ENCODE results near the gene RUNX1. TPM values are rescaled to one million over a fixed set of nuclear protein-coding genes. Genes with fewer than 3 reads are reported as not detected.

Gene RUNX1
- total RNA-seq, 1 donor from 2014 or later, result 0.47 TPM

DNA sequence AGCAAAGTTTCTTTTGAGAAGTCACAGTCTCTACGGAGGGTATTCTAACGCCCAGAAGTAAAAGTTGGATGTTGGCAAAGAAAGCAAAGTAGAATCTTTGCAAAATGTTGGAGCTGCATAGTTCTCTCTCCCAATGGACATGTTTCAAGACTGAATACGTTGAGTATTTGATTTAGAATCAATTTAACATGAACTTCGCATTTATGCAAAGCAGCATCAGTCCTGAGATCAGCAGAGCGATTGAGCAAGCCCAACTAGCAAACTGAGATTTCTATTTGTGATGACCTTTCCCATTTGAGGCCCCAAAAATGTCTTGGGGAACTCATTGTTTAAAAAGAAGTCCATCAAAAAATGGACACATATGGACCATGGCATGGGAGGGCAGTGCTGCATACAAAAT, 8.0 kb downstream of the RUNX1 start:
- Mint-ChIP-seq H3K36me3 (ENCODE audit: unreplicated experiment) (no peaks in the 10 kb centered on the region), H3K4me1 (ENCODE audit: low read depth, unreplicated experiment) (peaks cover 23% of the 10 kb centered on the region), H3K27me3 (ENCODE audit: unreplicated experiment) (no peaks in the 10 kb centered on the region), H3K4me3 (ENCODE audit: unreplicated experiment) (no peak overlapping the region), H3K27ac (ENCODE audit: unreplicated experiment) (no peak overlapping the region), H3K9me3 (ENCODE audit: unreplicated experiment) (no peaks in the 10 kb centered on the region)
- DNase-seq, result no peak
- TF ChIP-seq, protein P1, sequence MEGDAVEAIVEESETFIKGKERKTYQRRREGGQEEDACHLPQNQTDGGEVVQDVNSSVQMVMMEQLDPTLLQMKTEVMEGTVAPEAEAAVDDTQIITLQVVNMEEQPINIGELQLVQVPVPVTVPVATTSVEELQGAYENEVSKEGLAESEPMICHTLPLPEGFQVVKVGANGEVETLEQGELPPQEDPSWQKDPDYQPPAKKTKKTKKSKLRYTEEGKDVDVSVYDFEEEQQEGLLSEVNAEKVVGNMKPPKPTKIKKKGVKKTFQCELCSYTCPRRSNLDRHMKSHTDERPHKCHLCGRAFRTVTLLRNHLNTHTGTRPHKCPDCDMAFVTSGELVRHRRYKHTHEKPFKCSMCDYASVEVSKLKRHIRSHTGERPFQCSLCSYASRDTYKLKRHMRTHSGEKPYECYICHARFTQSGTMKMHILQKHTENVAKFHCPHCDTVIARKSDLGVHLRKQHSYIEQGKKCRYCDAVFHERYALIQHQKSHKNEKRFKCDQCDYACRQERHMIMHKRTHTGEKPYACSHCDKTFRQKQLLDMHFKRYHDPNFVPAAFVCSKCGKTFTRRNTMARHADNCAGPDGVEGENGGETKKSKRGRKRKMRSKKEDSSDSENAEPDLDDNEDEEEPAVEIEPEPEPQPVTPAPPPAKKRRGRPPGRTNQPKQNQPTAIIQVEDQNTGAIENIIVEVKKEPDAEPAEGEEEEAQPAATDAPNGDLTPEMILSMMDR (IDR thresholded peaks at IDR 0.05; ENCODE audit: partially characterized antibody, unreplicated experiment), result no peak

DNA sequence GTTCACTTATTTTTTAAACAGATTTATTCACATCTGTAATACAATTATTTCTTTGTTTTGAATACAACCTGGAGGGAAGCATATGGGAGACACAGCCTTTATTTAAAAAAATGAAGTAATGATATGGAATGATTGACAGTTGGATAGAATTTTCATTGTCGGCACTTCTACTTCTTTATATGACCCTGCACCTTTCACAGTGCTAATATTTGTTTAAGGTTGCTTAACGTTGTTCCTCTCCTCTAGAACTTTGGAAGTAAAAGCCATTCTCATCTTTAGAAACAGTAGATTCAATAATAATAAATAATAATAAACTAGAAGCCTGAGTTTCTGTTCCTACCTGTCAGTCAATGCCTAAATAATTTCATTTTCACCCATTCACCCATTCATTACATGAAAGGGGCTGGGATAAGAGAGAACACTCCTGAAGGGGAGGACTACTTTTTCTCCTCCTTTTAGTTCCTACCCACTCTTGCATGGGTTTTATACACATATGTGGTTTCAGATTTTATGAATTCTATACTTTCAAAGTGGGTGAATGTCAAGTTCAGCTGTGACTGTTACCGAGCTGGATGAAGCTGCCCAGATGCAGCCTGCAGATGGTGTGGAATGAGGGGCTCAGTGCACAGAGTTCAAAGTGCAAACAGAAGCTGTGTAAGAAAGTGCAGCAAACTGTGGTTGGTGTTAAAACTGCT, 9.4 kb downstream of the RUNX1 start:
- Mint-ChIP-seq H3K4me3 (ENCODE audit: unreplicated experiment) (no peak overlapping the region), H3K36me3 (ENCODE audit: unreplicated experiment) (no peaks in the 10 kb centered on the region), H3K9me3 (ENCODE audit: unreplicated experiment) (no peaks in the 10 kb centered on the region), H3K27ac (ENCODE audit: unreplicated experiment) (no peak overlapping the region), H3K27me3 (ENCODE audit: unreplicated experiment) (no peaks in the 10 kb centered on the region), H3K4me1 (ENCODE audit: low read depth, unreplicated experiment) (peaks cover 25% of the 10 kb centered on the region)
- no peak for DNase-seq
- TF ChIP-seq, protein P1 (IDR thresholded peaks at IDR 0.05; ENCODE audit: partially characterized antibody, unreplicated experiment), result no peak

DNA sequence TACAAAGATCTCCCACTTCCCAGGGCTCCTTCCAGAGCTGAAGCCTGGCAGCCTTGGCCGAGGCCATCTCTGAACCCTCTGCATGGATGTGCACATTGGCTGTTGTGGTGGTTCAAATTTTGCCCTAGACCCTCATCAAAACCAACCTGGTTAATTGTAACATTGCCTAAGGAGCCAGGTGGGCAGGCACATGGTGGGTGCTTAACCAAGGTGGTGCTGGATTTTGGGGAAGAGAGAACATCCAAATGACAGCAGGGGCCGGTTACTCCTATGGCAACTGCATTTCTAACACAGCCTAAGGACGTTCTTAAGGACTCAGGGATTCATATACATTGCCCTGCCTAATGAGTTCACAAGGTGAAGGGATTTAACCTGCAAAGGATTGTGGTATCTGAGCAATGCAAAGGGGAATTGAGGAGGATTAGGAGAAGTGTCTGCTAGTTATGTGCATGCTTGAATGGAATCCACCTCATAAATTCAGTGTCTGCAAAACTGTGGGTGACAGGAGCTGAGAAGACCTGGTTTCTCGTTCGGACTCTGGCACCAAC, 10.3 kb downstream of the RUNX1 start:
- H3K27me3 Mint-ChIP-seq (ENCODE audit: unreplicated experiment), result no peaks in the 10 kb centered on the region
- H3K4me3 Mint-ChIP-seq (ENCODE audit: unreplicated experiment), result no peak overlapping the region
- TF ChIP-seq, protein P1 (IDR thresholded peaks at IDR 0.05; ENCODE audit: partially characterized antibody, unreplicated experiment), result no peak
- H3K4me1 Mint-ChIP-seq (ENCODE audit: low read depth, unreplicated experiment), result peaks cover 25% of the 10 kb centered on the region
- H3K27ac Mint-ChIP-seq (ENCODE audit: unreplicated experiment), result no peak overlapping the region
- no peak for DNase-seq
- no peaks in the 10 kb centered on the region for H3K36me3 Mint-ChIP-seq (ENCODE audit: unreplicated experiment)
- no peaks in the 10 kb centered on the region for H3K9me3 Mint-ChIP-seq (ENCODE audit: unreplicated experiment)

DNA sequence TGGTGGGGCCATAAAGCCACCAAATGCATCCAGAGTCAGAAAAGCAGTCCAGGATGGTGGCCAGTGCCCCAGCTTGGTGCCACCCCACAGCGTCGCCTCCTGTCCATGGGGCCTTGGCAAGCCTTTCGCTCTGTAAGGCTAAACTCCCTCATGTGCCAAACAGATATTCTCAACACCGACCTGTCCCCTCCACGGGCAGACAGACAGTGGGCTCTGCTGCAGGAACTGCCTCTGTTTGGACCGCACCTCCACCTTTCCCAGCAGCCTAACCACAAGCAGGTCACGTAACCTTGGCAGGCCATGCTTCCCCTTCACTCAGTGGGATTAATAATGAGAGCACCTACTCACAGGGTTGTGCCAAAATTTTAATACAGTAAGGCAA, 11.7 kb downstream of the RUNX1 start:
- peaks cover 5% of the 10 kb centered on the region for H3K36me3 Mint-ChIP-seq (ENCODE audit: unreplicated experiment)
- H3K4me1 Mint-ChIP-seq (ENCODE audit: low read depth, unreplicated experiment), result peaks cover 16% of the 10 kb centered on the region

More for the DNA sequence above, 11.7 kb downstream of the RUNX1 start:
- TF ChIP-seq, protein P1 (IDR thresholded peaks at IDR 0.05; ENCODE audit: partially characterized antibody, unreplicated experiment), result no peak
- DNase-seq, result no peak
- Mint-ChIP-seq H3K4me3 (ENCODE audit: unreplicated experiment) (no peak overlapping the region), H3K9me3 (ENCODE audit: unreplicated experiment) (no peaks in the 10 kb centered on the region), H3K27me3 (ENCODE audit: unreplicated experiment) (no peaks in the 10 kb centered on the region), H3K27ac (ENCODE audit: unreplicated experiment) (no peak overlapping the region)

Data from glutamatergic neuron (in vitro differentiated cells).